CD4-positive, alpha-beta T cell treated with Interleukin-10 for 1 hour (primary cell): ENCODE measurements around the gene STPG2.
"Not testable (repeated sequence)": the region's sequence is repeated elsewhere in the genome, so short reads cannot be mapped to it uniquely, and the experiment has no call there.

Experiments
- DNase-seq: peaks from one replicate; pipeline ENCODE4 v3.0.0-alpha.2; 2020

The STPG2 gene

GRCh38 chr4:97605932-97606331, 537.3 kb downstream of the STPG2 start:
- DNase-seq, result no peak

GRCh38 chr4:97593248-97593647, 550.0 kb downstream of the STPG2 start:
- no peak for DNase-seq

GRCh38 chr4:97590266-97590665, 553.0 kb downstream of the STPG2 start:
- no peak for DNase-seq

- no peak for DNase-seq
Observed at GRCh38 chr4:97589481-97590196, 553.6 kb downstream of the STPG2 start.

- no peak for DNase-seq
Observed at GRCh38 chr4:97587912-97588311, 555.4 kb downstream of the STPG2 start.

GRCh38 chr4:97585274-97585673, 558.0 kb downstream of the STPG2 start:
- no peak for DNase-seq

- no peak for DNase-seq
Observed at GRCh38 chr4:97582890-97583289, 560.4 kb downstream of the STPG2 start.

- DNase-seq, result no peak
Observed at GRCh38 chr4:97577004-97577403, 566.3 kb downstream of the STPG2 start.

GRCh38 chr4:97560009-97560408, 583.3 kb downstream of the STPG2 start:
- DNase-seq, result no peak

GRCh38 chr4:97558204-97558778, 585.0 kb downstream of the STPG2 start:
- DNase-seq, result no peak

GRCh38 chr4:97550637-97551036, 592.6 kb downstream of the STPG2 start:
- not testable (repeated sequence) for DNase-seq

- no peak for DNase-seq
Observed at GRCh38 chr4:97548943-97549583, 594.2 kb downstream of the STPG2 start.

- DNase-seq, result no peak
Observed at GRCh38 chr4:97548186-97548585, 595.1 kb downstream of the STPG2 start.

- DNase-seq, result no peak
Observed at GRCh38 chr4:97531351-97531750, 611.9 kb downstream of the STPG2 start.

- DNase-seq, result no peak
Observed at GRCh38 chr4:97530676-97531075, 612.6 kb downstream of the STPG2 start.

GRCh38 chr4:97525236-97525635, 618.0 kb downstream of the STPG2 start:
- no peak for DNase-seq

- no peak for DNase-seq
Observed at GRCh38 chr4:97517939-97518338, 625.3 kb downstream of the STPG2 start.

- DNase-seq, result no peak
Observed at GRCh38 chr4:97513917-97514316, 629.4 kb downstream of the STPG2 start.
